Measurements from ENCODE around the gene DRAP1.
A peak's percentile ranks its signal among the peaks of the same experiment; 100 is the strongest.
"Not testable (repeated sequence)": the region's sequence is repeated elsewhere in the genome, so short reads cannot be mapped to it uniquely, and the experiment has no call there.

The DRAP1 gene

DNA sequence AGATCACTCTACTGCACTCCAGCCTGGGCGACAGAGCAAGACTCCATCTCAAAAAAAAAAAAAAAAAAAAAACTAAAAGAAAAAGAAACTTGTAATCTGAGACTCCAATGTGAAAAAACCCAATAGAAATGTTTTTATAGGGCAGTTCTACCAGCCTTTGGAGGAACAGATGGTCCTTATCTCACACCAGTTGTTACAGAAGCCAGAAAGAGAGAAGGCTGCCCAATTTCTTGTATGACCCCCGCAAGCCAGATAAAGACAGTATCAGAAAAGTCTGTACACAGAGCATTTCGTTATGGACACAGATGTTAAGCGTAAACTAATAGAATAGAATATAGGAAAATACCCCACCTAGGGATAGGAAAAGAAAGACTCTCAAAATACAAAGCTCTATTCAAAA lies 14.8 kb downstream of the DRAP1 start:
- DNase-seq, result no peak

DNA sequence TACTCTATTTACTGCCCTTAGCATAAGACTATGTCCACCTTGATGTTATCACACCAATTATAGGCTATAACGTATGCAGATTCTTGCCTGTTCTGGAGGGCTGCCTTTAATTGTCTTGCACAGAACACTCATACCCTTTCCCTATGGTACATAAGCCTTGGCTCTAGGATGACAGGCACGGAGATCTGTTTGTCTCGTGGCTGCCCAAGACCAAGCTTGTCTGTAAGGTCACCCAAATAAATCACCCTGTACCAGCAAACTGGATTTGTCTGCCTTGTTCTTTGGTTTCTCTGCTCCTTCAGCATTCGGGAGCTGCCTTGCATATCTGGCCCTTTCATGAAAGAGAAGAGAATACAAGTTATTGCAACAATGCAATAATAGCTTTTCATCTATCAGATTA lies 18.5 kb downstream of the DRAP1 start:
- DNase-seq, result no peak

DNA sequence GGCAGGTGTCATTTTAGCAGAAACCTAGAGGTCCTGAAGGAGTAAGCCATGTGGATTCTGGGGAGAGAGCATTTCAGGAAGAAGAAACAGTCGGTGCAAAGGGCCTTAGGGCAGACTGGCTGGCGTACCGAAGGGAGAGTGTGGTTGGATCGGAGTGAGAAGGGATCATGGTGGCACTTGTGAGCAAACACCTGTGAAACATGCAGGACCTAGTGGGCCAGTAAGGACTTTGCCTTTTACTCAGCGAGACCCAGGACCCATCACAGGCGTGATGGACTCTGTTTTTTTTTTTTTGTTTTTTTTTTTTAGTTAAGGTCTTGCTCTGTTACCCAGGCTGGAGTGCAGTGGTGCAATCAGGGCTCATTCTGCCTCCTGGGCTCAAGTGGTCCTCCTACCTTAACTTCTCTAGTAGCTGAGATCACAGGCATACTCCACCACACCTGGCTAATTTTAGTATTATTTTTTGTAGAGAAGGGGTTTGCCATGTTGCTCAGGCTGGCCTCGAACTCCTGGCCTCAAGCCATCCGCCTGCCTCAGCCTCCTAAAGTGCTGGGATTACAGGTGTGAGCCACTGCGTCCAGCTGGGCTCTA lies 22.6 kb downstream of the DRAP1 start:
- no peak for DNase-seq

GRCh38 chr11:65942531-65942930 lies 23.3 kb downstream of the DRAP1 start:
- no peak for DNase-seq

DNA sequence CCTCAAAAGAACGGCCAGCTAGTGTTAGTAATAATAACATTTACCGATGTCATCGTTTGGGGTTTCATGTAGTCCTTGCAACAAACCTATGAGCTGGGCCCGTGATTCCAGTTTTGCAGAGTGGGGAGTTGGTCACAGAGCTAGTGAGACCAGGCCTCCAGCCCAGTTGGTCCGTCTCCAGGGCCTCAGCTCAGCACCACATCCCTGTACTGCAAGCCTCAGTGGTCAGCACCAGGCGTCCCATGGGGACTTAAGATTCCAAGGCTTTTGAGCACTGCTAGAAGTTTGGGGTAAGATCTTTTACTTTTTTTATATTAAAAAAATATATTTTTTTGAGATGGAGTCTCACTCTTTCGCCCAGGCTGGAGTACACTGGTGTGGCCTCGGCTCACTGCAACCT lies 25.0 kb downstream of the DRAP1 start:
- no peak for DNase-seq

DNA sequence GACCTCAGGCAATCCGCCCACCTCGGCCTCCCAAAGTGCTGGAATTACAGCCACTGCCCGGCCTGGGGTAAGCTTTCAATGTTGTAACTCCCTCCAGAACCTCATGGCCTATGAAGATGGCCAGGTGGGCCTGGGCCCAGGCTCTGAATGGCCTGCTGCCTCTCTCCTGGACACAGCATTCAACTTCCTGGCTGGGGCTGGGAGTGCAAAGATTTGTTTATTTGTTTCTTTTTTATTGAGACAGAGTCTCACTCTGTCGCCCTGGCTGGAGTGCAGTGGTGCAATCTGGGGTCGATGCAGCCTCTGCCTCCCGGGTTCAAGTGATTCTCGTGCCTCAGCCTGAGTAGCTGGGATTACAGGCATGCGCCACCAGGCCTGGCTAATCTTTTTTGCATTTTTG lies 25.5 kb downstream of the DRAP1 start:
- no peak for DNase-seq

- DNase-seq, result no peak
Measured at GRCh38 chr11:65945430-65945911, 26.2 kb downstream of the DRAP1 start, which contains the start of gene TSGA10IP. Gene TSGA10IP, plus strand, starts transcription at chr11:65945480. Its CDS starts 196 bp downstream, at chr11:65945676.

DNA sequence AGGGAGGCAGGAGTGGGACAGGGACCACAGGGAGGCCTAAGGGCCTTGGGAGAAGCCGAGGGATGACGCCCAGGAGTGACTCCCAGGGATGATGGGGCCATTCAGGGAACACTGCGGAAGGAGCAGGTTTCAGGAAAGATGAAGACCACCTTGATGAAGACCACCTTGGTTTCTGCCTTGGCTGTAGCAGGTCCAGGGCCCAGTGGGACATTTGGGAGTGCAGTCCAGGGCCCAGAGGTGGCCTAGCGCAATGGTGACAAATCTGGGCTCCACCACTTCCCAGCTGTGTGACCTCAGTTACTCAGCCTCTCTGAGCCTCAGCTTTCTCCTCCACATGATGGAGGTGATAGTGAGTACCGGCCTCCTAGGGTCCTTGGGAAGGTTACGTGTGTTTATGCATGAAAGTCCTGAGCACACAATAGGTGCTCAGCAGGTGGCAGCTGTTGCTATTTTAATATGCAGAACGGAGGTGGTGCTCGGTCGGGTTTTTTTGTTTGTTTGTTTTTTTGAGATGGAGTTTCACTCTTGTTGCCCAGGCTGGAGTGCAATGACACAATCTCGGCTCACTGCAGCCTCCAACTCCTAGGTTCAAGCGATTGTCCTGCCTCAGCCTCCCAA lies 26.8 kb downstream of the DRAP1 start:
- no peak for DNase-seq

DNA sequence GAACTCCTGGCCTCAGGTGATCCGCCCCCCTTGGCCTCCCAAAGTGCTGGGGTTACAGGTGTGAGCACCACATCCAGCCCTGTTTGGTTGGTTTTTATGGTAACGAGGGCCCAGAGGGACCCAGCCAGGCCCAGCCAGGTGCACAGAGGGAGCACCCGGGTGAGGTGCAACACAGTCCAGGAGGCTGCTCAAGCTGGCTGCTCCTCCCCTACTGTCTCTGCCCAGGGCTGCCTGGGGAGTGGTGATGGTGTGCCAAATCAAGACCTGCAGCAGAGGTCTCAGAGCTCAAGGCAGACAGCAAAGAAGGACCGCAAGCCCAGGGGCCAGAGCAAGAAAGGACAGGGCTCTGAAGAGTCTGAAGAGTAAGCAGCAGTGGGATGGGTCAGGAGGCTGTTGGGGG lies 27.4 kb downstream of the DRAP1 start:
- no peak for DNase-seq

DNA sequence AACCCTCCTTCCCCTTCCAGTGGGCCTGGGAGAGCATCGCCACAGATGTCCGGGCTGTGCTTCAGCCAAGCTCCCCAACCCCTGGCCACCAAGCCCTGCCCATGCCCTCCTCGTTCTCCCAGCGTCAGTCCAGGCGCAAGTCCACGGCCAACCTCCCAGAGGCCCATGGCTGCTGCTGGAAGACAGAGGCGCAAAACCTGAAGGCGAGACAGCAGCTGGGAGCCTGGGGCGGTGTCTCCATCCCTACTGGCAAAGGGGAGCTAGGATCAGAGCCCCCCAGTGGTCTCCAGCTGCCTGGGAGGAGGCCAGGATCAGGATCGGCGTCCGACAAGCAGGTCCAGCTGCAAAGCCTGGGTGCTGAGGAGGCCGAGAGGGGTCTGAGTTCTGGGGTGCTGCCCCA lies 27.9 kb downstream of the DRAP1 start:
- no peak for DNase-seq

- DNase-seq, result no peak
Measured at GRCh38 chr11:65947603-65948125, 28.4 kb downstream of the DRAP1 start.

DNA sequence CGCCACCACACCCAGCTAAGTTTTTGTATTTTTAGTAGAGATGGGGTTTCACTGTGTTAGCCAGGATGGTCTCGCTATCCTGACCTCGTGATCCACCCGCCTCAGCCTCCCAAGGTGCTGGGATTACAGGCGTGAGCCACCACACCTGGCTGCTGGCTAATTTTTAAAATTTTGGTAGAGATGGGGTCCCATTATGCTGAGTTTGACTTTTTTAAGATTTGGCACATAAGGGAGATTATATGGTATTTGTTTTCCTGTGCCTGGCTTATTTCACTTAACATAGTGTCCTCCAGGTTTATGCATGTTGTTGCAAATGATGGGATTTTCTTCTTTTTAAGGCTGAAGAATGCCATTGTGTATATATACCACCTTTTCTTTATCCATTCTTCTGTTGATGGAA lies 31.5 kb downstream of the DRAP1 start:
- not testable (repeated sequence) for DNase-seq

DNA sequence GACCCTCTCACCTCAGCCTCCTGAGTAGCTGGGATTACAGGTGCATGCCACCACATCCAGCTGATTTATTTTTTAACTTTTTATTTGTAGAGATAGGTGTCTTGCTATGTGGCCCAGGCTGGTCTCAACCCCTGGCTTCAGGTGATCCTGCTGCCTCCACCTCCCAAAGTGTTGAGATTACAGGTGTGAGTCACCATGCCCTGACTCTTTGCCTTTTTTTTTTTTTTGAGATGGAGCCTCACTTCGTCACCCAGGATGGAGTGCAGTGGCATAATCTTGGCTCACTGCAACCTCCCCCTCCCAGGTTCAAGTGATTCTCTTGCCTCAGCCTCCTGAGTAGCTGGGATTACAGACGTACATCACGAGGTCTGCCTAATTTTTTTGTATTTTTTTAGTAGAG lies 32.4 kb downstream of the DRAP1 start:
- DNase-seq, result not testable (repeated sequence)

DNA sequence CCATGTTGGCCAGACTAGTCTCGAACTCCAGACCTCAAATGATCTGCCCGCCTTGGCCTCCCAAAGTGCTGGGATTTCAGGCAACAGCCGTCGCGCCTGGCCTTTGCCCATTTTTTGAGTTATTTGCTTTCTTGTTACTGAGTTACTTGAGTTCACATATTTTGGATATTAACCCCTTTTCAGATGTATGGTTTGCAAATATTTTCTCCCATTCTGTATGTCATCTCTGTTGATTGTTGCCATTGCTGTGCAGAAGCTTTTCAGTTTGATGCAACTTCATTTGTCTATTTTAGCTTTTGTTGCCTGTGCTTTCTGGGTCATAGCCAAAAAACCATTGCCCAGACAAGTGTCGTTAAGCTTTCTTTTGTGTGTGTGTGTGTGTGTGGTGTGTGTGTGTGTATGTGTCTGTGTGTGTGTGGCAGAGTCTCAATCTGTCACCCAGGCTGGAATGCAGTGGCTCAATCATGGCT lies 32.9 kb downstream of the DRAP1 start:
- no peak for DNase-seq

DNA sequence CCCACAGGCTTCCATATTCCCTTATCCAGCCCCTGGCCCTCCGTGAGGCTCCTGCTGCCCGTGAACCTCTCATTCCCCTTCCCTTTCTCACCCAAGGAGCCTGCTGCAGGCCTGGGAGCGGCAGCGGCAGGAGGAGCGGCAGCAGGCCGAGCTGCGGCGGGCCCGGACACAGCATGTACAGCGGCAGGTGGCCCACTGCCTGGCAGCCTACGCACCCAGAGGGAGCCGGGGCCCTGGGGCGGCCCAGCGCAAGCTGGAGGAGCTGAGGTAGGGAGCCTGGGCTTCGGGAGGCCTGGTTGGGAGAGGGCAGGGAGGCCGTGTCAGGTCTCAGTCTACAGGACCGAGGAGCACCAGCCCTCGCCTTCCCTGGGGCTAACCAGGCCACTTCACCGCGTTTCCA lies 34.2 kb downstream of the DRAP1 start:
- no peak for DNase-seq

GRCh38 chr11:65954771-65955170 lies 35.5 kb downstream of the DRAP1 start:
- DNase-seq, result no peak

- DNase-seq, result no peak
Measured at GRCh38 chr11:65958291-65958690, 39.1 kb downstream of the DRAP1 start.

DNA sequence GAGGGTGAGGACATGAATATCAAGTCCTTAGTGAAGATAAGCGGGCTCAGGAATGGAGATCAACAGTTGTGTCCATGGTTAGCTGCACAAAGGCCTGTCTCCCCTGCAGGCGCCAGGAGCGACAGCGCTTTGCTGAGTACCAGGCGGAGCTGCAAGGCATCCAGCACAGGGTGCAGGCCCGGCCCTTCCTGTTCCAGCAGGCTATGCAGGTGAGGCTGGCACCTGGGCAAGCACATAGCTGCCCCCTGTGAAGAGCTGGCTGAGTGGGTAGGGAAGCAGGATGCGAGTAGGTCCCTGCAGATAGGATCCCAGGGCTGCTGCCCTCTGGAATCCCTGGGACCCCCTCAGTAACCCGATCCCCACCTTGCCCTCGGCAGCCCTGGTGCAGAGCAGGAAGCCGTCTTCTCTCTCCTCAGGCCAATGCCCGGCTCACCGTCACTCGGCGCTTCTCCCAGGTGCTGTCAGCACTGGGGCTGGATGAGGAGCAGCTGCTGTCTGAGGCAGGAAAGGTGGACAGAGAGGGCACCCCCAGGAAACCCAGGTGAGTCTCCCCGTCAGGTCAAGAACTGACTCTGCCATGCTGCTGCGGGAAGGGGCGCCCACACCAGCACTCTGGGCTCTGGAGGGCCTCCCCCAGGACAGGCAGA lies 39.7 kb downstream of the DRAP1 start:
- no peak for DNase-seq

GRCh38 chr11:65960824-65961266 lies 41.6 kb downstream of the DRAP1 start:
- no peak for DNase-seq

DNA sequence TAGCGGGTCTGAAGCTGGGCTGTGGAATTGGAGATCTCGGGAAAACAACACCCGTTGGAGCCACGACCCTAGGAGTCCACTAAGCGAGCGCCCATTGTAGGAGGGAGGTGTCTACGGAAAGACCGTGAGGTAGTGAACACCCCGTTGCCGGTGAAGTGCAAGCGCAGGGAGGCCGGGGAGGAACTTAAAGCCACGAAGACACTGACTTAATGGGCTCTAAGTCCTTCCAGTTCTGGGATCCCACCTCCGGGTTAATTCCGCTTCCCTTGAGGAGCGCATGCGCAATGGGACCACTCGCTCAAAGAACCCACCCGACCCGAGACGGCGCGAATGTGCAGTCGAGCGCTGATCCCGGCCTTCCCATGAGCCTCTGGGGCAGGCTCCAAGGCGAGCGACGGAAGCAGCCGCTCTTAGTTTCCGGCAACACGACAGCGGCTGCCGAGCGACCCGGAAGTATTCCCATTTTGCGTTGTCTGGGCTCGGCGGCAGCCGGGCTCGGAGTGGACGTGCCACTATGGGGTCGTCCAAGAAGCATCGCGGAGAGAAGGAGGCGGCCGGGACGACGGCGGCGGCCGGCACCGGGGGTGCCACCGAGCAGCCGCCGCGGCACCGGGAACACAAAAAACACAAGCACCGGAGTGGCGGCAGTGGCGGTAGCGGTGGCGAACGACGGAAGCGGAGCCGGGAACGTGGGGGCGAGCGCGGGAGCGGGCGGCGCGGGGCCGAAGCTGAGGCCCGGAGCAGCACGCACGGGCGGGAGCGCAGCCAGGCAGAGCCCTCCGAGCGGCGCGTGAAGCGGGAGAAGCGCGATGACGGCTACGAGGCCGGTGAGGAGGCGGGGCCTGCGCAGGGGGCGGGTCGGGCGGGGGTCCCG lies 42.3 kb downstream of the DRAP1 start, which contains the start of gene SART1:
TSS of gene SART1 (plus strand) at position 468 of the 874 bp plus-strand sequence. CDS start at position 515, 47 bp downstream.
- peak; percentile 92 to 94 for DNase-seq

DNA sequence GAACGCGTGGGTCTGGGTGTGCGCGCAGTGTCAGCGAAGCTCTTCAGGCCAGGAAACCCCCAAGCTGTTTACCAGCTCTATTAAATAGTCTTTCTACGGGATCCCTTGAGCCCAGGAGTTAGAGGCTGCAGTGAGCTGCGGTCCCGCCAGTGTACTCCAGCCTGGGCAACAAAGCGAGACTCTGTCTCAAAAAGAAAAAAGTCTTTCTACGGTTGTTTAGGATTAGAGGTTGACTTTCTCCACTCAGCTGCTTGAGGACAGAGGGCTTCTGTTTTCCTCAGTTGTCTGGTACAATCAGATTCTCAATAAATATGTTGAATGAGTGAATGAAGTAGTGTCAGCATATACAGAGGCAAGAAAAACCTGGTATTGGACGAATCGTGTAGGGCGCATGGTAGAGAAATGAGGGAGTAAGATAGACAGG lies 42.9 kb downstream of the DRAP1 start:
- DNase-seq, result no peak

- no peak for DNase-seq
Measured at GRCh38 chr11:65964906-65965305, 45.7 kb downstream of the DRAP1 start.

Data from activated CD4-positive, alpha-beta T cell treated with anti-CD3 and anti-CD28 coated beads, Interleukin-2, amount 50 U/mL, for 4 hours (primary cell).